WTC11 (cell line): ENCODE measurements around the gene RETREG1. TPM values are rescaled to one million over a fixed set of nuclear protein-coding genes. Genes with fewer than 3 reads are reported as not detected.

Experiments
- ATAC-seq: fragments of 200-7000 bp; cut with Tn5 transposase; 2 replicates; pipeline ENCODE4 v1.10.0; 2021; ENCODE audit warnings: mild to moderate bottlenecking, moderate library complexity
- Bru-seq: library from RNA; stranded (reverse); fragments of 400-500 nt; gene quantifications from one replicate; lab custom pipeline; 2021; lab: Mats Ljungman, UMichigan
- CTCF ChIA-PET: fragments of 300-600 bp; sonication (Branson Sonifier 250); formaldehyde crosslinking; loops from one replicate; lab custom pipeline; 2021; ENCODE audit warnings: antibody characterized with exemption; lab: Charles Lee
- POLR2A ChIA-PET: fragments of 350-600 bp; sonication (Branson Sonifier 250); formaldehyde crosslinking; loops from one replicate; lab custom pipeline; 2021; ENCODE audit warnings: antibody characterized with exemption; lab: Charles Lee
- DNase-seq: peaks from one replicate; pipeline ENCODE4 v3.0.0; 2021; ENCODE audit warnings: low spot score
- H3K27ac Mint-ChIP-seq: 2 replicates; pipeline ENCODE4 v1.8.0; 2021; ENCODE audit warnings: mixed read lengths
- H3K27me3 Mint-ChIP-seq: 2 replicates; pipeline ENCODE4 v1.8.0; 2021; ENCODE audit warnings: low read depth, mild to moderate bottlenecking, moderate library complexity, mixed read lengths
- H3K36me3 Mint-ChIP-seq: 2 replicates; pipeline ENCODE4 v1.8.0; 2021; ENCODE audit warnings: mixed read lengths
- H3K4me1 Mint-ChIP-seq: 2 replicates; pipeline ENCODE4 v1.8.0; 2022; ENCODE audit warnings: mixed read lengths
- H3K4me3 Mint-ChIP-seq: 2 replicates; pipeline ENCODE4 v1.8.0; 2021; ENCODE audit warnings: mild to moderate bottlenecking, moderate library complexity, mixed read lengths
- H3K9me3 Mint-ChIP-seq: 2 replicates; pipeline ENCODE4 v1.8.0; 2021; ENCODE audit warnings: mixed read lengths
- ARID4B ChIP-seq: sonication (generic); formaldehyde crosslinking; IDR thresholded peaks from 2 replicates; pipeline ENCODE4 v1.8.0; 2023; ENCODE audit warnings: missing genetic modification reagents, mild to moderate bottlenecking, borderline replicate concordance
- ELF4 ChIP-seq: sonication (generic); formaldehyde crosslinking; IDR thresholded peaks from 2 replicates; pipeline ENCODE4 v1.8.1; 2022; ENCODE audit warnings: low read depth, mild to moderate bottlenecking, moderate library complexity, missing genetic modification reagents
- HMGA2 ChIP-seq: fragments of 250-450 bp; sonication (Bioruptor Pico); IDR thresholded peaks from 2 replicates; pipeline ENCODE4 v1.4.0; 2021; ENCODE audit warnings: mild to moderate bottlenecking, moderate library complexity
- KAT7 ChIP-seq: sonication (generic); formaldehyde crosslinking; IDR thresholded peaks from 2 replicates; pipeline ENCODE4 v1.8.1; 2023; ENCODE audit warnings: missing genetic modification reagents, mild to moderate bottlenecking, borderline replicate concordance
- MAX ChIP-seq: sonication (generic); formaldehyde crosslinking; IDR thresholded peaks from 2 replicates; pipeline ENCODE4 v1.8.0; 2022; ENCODE audit warnings: mild to moderate bottlenecking, missing genetic modification reagents
- MXD4 ChIP-seq: fragments of 250-450 bp; sonication (Bioruptor Pico); IDR thresholded peaks from 2 replicates; pipeline ENCODE4 v1.8.0; 2021; ENCODE audit warnings: mild to moderate bottlenecking, moderate library complexity, borderline replicate concordance
- PREB ChIP-seq: sonication (generic); formaldehyde crosslinking; IDR thresholded peaks from 2 replicates; pipeline ENCODE4 v1.8.1; 2022; ENCODE audit warnings: mild to moderate bottlenecking, missing genetic modification reagents, moderate library complexity, borderline replicate concordance
- ZNF121 ChIP-seq: sonication (generic); formaldehyde crosslinking; IDR thresholded peaks from 2 replicates; pipeline ENCODE4 v1.8.0; 2023; ENCODE audit warnings: missing genetic modification reagents
- ZNF219 ChIP-seq: sonication (generic); formaldehyde crosslinking; IDR thresholded peaks from 2 replicates; pipeline ENCODE4 v1.8.0; 2023; ENCODE audit warnings: missing genetic modification reagents, mild to moderate bottlenecking, borderline replicate concordance
- ZNF317 ChIP-seq: sonication (generic); formaldehyde crosslinking; IDR thresholded peaks from 2 replicates; pipeline ENCODE4 v1.8.1; 2023; ENCODE audit warnings: low read depth, mild to moderate bottlenecking, moderate library complexity, missing genetic modification reagents, borderline replicate concordance
- ZNF423 ChIP-seq: fragments of 250-450 bp; sonication (Bioruptor Pico); IDR thresholded peaks from 2 replicates; pipeline ENCODE4 v2.1.2; 2022; ENCODE audit warnings: mild to moderate bottlenecking, moderate library complexity
- long read RNA-seq, 3 experiments: library from RNA in 1 of 3; library from capped mRNA in 1 of 3; library from polyadenylated mRNA in 1 of 3; unstranded in 2 of 3; stranded (forward) in 1 of 3; transcript quantifications; one replicate each; pipeline ENCODE4 v2.0.0, GENCODE V29; 2021
- total RNA-seq: library from RNA; stranded (reverse); gene quantifications from 3 replicates; pipeline ENCODE4 v1.2.3, GENCODE V29; 2021
- TF ChIP-seq, protein P1 (sequence below): sonication (generic); formaldehyde crosslinking; IDR thresholded peaks from 2 replicates; pipeline ENCODE4 v1.8.1; 2023; ENCODE audit warnings: mild to moderate bottlenecking, moderate library complexity, missing genetic modification reagents
- TF ChIP-seq, protein P2 (sequence below): sonication (generic); formaldehyde crosslinking; IDR thresholded peaks from 2 replicates; pipeline ENCODE4 v1.8.1; 2023; ENCODE audit warnings: mild to moderate bottlenecking, missing genetic modification reagents, moderate library complexity
- TF ChIP-seq, protein P3 (sequence below): sonication (generic); formaldehyde crosslinking; IDR thresholded peaks from 2 replicates; pipeline ENCODE4 v1.8.0; 2022; ENCODE audit warnings: mild to moderate bottlenecking, missing genetic modification reagents
- TF ChIP-seq, protein P4 (sequence below): sonication (generic); formaldehyde crosslinking; conservative IDR thresholded peaks from 2 replicates; pipeline ENCODE4 v1.8.1; 2022; ENCODE audit warnings: mild to moderate bottlenecking, missing genetic modification reagents
- TF ChIP-seq, protein P5 (sequence below): sonication (generic); formaldehyde crosslinking; IDR thresholded peaks from 2 replicates; pipeline ENCODE4 v1.8.1; 2023; ENCODE audit warnings: mild to moderate bottlenecking, missing genetic modification reagents

Gene RETREG1, protein sequence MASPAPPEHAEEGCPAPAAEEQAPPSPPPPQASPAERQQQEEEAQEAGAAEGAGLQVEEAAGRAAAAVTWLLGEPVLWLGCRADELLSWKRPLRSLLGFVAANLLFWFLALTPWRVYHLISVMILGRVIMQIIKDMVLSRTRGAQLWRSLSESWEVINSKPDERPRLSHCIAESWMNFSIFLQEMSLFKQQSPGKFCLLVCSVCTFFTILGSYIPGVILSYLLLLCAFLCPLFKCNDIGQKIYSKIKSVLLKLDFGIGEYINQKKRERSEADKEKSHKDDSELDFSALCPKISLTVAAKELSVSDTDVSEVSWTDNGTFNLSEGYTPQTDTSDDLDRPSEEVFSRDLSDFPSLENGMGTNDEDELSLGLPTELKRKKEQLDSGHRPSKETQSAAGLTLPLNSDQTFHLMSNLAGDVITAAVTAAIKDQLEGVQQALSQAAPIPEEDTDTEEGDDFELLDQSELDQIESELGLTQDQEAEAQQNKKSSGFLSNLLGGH
- total RNA-seq, result 1.8 to 2.2 TPM (median 2.0 TPM) in 3 replicates
- percentile 36 among the genes with signal in this experiment for Bru-seq, nascent RNA
- long read RNA-seq, experiment 1, transcript RETREG1-201 (9 exons, 3,268 nt), result major isoform, 5 of 8 reads
- long read RNA-seq, experiment 1, partial matches to known transcripts, result 1 of 8 reads
- long read RNA-seq, experiment 1, other reads (novel, unspliced or antisense), result 2 of 8 reads
- long read RNA-seq, experiment 2, partial matches to known transcripts, result 0 of 6 reads
- long read RNA-seq, experiment 2, other reads (novel, unspliced or antisense), result 6 of 6 reads
- long read RNA-seq, experiment 3, result 0 reads

DNA sequence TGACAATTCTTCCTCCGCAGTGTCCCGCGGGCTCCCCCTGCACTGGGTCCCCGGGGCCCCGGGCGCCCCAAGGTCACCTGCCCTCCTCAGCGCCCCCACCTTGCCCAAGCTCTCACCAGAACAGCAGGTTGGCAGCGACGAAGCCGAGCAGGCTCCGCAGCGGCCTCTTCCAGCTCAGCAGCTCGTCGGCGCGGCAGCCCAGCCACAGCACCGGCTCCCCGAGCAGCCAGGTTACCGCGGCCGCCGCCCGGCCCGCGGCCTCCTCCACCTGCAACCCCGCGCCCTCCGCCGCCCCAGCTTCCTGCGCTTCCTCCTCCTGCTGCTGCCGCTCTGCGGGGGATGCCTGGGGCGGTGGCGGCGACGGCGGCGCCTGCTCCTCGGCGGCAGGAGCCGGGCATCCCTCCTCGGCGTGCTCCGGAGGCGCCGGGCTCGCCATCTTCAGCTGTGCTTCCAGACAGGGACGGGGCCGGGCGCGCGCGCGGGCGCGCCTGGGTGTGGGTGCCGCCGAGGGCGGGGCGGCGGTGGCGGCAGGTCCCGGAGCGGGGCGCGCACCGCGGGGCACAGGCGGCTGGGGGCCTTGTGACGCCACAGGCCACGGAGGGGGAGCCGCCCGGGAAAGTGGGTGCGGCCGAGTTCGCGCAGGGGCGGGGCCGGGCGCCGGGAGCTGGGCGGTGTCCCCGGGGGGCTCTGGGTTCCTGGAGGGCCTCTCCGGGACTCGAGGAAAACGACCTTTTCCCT lies at the start of gene RETREG1:
Gene RETREG1 (minus strand): TSS at position 462 of the 738 bp plus-strand sequence. CDS start 26 bp downstream, at position 436.
- ChIA-PET CTCF (interaction anchor here (0.9 to 2.5 kb wide), 4 partner anchors 9 to 574 kb away, joined by 3 to 9 read pairs (median 4); no protein-coding TSS in a partner anchor), POLR2A (no interaction called here)
- Mint-ChIP-seq H3K4me1 (peaks cover 16% of the 10 kb centered on the region), H3K36me3 (no peaks in the 10 kb centered on the region), H3K4me3 (peak within 1 kb of the TSS; percentile 86), H3K27me3 (peaks cover 24% of the 10 kb centered on the region), H3K27ac (no peak within 1 kb of the TSS), H3K9me3 (no peaks in the 10 kb centered on the region)
- DNase-seq, result peak; percentile 65
- peak; percentile 68 for ATAC-seq
- TF ChIP-seq, protein P1, sequence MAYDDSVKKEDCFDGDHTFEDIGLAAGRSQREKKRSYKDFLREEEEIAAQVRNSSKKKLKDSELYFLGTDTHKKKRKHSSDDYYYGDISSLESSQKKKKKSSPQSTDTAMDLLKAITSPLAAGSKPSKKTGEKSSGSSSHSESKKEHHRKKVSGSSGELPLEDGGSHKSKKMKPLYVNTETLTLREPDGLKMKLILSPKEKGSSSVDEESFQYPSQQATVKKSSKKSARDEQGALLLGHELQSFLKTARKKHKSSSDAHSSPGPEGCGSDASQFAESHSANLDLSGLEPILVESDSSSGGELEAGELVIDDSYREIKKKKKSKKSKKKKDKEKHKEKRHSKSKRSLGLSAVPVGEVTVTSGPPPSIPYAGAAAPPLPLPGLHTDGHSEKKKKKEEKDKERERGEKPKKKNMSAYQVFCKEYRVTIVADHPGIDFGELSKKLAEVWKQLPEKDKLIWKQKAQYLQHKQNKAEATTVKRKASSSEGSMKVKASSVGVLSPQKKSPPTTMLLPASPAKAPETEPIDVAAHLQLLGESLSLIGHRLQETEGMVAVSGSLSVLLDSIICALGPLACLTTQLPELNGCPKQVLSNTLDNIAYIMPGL (CRISPR knock-in tag), result 0 out of 2 replicates have a peak, but pooled peaks have one; percentile 38
- TF ChIP-seq MAX (CRISPR knock-in tag) (peak; percentile 23; the same call in 1 of the 2 replicates), KAT7 (peak; percentile 69; the same call in 1 of the 2 replicates), ZNF317 (CRISPR knock-in tag) (no peak), ZNF423 (CRISPR knock-in tag) (peak; percentile 79), ZNF121 (CRISPR knock-in tag) (no peak)
- TF ChIP-seq, protein P2, sequence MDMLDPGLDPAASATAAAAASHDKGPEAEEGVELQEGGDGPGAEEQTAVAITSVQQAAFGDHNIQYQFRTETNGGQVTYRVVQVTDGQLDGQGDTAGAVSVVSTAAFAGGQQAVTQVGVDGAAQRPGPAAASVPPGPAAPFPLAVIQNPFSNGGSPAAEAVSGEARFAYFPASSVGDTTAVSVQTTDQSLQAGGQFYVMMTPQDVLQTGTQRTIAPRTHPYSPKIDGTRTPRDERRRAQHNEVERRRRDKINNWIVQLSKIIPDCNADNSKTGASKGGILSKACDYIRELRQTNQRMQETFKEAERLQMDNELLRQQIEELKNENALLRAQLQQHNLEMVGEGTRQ, result peak; percentile 31; the same call in 1 of the 2 replicates
- TF ChIP-seq, protein P3, sequence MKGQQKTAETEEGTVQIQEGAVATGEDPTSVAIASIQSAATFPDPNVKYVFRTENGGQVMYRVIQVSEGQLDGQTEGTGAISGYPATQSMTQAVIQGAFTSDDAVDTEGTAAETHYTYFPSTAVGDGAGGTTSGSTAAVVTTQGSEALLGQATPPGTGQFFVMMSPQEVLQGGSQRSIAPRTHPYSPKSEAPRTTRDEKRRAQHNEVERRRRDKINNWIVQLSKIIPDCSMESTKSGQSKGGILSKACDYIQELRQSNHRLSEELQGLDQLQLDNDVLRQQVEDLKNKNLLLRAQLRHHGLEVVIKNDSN (CRISPR knock-in tag), result peak; percentile 39; the same call in 1 of the 2 replicates

GRCh38 chr5:16666130-16666882 lies 49.5 kb upstream of the RETREG1 start:
- H3K4me1 Mint-ChIP-seq, result no peaks in the 10 kb centered on the region
- DNase-seq, result no peak
- no peaks in the 10 kb centered on the region for H3K27me3 Mint-ChIP-seq
- H3K36me3 Mint-ChIP-seq, result peaks cover 60% of the 10 kb centered on the region
- H3K9me3 Mint-ChIP-seq, result no peaks in the 10 kb centered on the region
- H3K4me3 Mint-ChIP-seq, result no peak overlapping the region
- peak overlapping the region; percentile 11; the same call in 1 of the 2 replicates for H3K27ac Mint-ChIP-seq
- ChIA-PET POLR2A (interaction anchor here (0.6 to 0.9 kb wide), 4 partner anchors 14 to 412 kb away, joined by 3 to 4 read pairs (median 3); no protein-coding TSS in a partner anchor), CTCF (interaction anchor here (0.5 to 1.8 kb wide), 9 partner anchors 14 to 524 kb away, joined by 3 to 9 read pairs (median 5); no protein-coding TSS in a partner anchor)
- ATAC-seq, result no peak
- TF ChIP-seq MXD4 (no peak), ZNF219 (CRISPR knock-in tag) (no peak), HMGA2 (CRISPR knock-in tag) (no peak), PREB (CRISPR knock-in tag) (no peak), ELF4 (CRISPR knock-in tag) (no peak), ARID4B (CRISPR knock-in tag) (no peak)
- TF ChIP-seq, protein P4, sequence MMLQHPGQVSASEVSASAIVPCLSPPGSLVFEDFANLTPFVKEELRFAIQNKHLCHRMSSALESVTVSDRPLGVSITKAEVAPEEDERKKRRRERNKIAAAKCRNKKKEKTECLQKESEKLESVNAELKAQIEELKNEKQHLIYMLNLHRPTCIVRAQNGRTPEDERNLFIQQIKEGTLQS, result no peak
- TF ChIP-seq, protein P5, sequence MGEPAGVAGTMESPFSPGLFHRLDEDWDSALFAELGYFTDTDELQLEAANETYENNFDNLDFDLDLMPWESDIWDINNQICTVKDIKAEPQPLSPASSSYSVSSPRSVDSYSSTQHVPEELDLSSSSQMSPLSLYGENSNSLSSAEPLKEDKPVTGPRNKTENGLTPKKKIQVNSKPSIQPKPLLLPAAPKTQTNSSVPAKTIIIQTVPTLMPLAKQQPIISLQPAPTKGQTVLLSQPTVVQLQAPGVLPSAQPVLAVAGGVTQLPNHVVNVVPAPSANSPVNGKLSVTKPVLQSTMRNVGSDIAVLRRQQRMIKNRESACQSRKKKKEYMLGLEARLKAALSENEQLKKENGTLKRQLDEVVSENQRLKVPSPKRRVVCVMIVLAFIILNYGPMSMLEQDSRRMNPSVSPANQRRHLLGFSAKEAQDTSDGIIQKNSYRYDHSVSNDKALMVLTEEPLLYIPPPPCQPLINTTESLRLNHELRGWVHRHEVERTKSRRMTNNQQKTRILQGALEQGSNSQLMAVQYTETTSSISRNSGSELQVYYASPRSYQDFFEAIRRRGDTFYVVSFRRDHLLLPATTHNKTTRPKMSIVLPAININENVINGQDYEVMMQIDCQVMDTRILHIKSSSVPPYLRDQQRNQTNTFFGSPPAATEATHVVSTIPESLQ, result no peak
